A549 (cell line): ENCODE data around the gene CTNNA1. TPM values are rescaled to one million over a fixed set of nuclear protein-coding genes. Genes with fewer than 3 reads are reported as not detected.

Experiments
- ATAC-seq, 2 experiments: fragments of 200-7000 bp in 1 of 2; fragments of >200 bp in 1 of 2; cut with Nextera tagmentation in 1 of 2; cut with Tn5 transposase in 1 of 2; 3 replicates each; pipeline versions ENCODE4 v1.8.0 to v1.9.1; 2018 to 2020; ENCODE audit warnings: mild to moderate bottlenecking in 1 of 2, moderate library complexity in 1 of 2
- CTCF ChIA-PET: fragments of 300-600 bp; sonication (Branson Sonifier 250); formaldehyde crosslinking; extraction: SDS; loops from one replicate; lab custom pipeline; 2021; ENCODE audit warnings: antibody characterized with exemption, inconsistent platforms; lab: Yijun Ruan, JAX
- POLR2A ChIA-PET: fragments of 350-600 bp; formaldehyde crosslinking; extraction: SDS; loops from one replicate; lab custom pipeline; 2021; ENCODE audit warnings: antibody characterized with exemption, inconsistent platforms; lab: Yijun Ruan, JAX
- DNase-seq, 2 experiments: peaks; one replicate each; pipeline versions ENCODE4 v3.0.0 to v3.0.0-alpha.2; 2011 to 2016; ENCODE audit warnings: low read depth in 1 of 2, low spot score in 1 of 2
- FAIRE-seq: peaks from 2 replicates; lab custom pipeline; 2011; peaks lifted over from hg19 to GRCh38; lab: Jason Lieb, UNC
- H3K27ac ChIP-seq, 2 experiments: fragments of >200 bp; sonication (Bioruptor Twin); formaldehyde crosslinking; 3 replicates each; pipeline ENCODE4 v1.5.1; 2016 to 2017
- H3K4me1 ChIP-seq: fragments of >200 bp; sonication (Bioruptor Twin); formaldehyde crosslinking; 3 replicates; pipeline ENCODE4 v1.6.1; 2016
- H3K4me2 ChIP-seq: fragments of >200 bp; sonication (Bioruptor Twin); formaldehyde crosslinking; 3 replicates; pipeline ENCODE4 v1.6.1; 2016
- H3K4me3 ChIP-seq: fragments of >200 bp; sonication (Bioruptor Twin); formaldehyde crosslinking; 3 replicates; pipeline ENCODE4 v1.5.1; 2016
- H3K9me3 ChIP-seq: fragments of >200 bp; sonication (Bioruptor Twin); formaldehyde crosslinking; 3 replicates; pipeline ENCODE4 v1.6.1; 2016
- BCL3 ChIP-seq: fragments of >200 bp; sonication (Bioruptor Twin); formaldehyde crosslinking; IDR thresholded peaks from 3 replicates; pipeline ENCODE4 v1.6.1; 2016
- CBX2 ChIP-seq: fragments of 200-600 bp; sonication (generic); IDR thresholded peaks from 2 replicates; pipeline ENCODE4 v1.6.1; 2016; ENCODE audit warnings: low read depth, mild to moderate bottlenecking, borderline replicate concordance
- E2F6 ChIP-seq: IDR thresholded peaks from 2 replicates; pipeline ENCODE4 v1.6.1; 2012; ENCODE audit warnings: low read depth, borderline replicate concordance
- FOSB ChIP-seq: fragments of 250-450 bp; sonication (Bioruptor Pico); IDR thresholded peaks from 2 replicates; pipeline ENCODE4 v1.5.0; 2020; ENCODE audit warnings: mild to moderate bottlenecking, moderate library complexity
- FOSL2 ChIP-seq, 2 experiments: fragments of 450-650 bp in 1 of 2; fragments of >200 bp in 1 of 2; sonication (Bioruptor Twin) in 1 of 2; formaldehyde crosslinking; IDR thresholded peaks; 2 replicates each; pipeline versions ENCODE4 v1.5.0 to v1.6.1; 2016 to 2020; ENCODE audit warnings: mild to moderate bottlenecking in 1 of 2, moderate library complexity in 1 of 2
- GATA3 ChIP-seq: IDR thresholded peaks from 2 replicates; pipeline ENCODE4 v1.6.1; 2012; ENCODE audit warnings: borderline replicate concordance
- HOXB13 ChIP-seq: fragments of 250-450 bp; sonication (Bioruptor Pico); IDR thresholded peaks from 2 replicates; pipeline ENCODE4 v1.5.0; 2020; ENCODE audit warnings: low read depth, mild to moderate bottlenecking, moderate library complexity
- JUN ChIP-seq, 2 experiments: fragments of >200 bp; sonication (Bioruptor Twin); formaldehyde crosslinking; IDR thresholded peaks; 2 replicates in 1 of 2; 3 replicates in 1 of 2; pipeline ENCODE4 v1.6.1; 2016 to 2017
- KDM1A ChIP-seq: fragments of 200-600 bp; sonication (generic); IDR thresholded peaks from 2 replicates; pipeline ENCODE4 v1.6.1; 2016; ENCODE audit warnings: low read depth, mild to moderate bottlenecking
- MAZ ChIP-seq: fragments of 150-350 bp; IDR thresholded peaks from 2 replicates; pipeline ENCODE4 v1.6.1; 2014; ENCODE audit warnings: antibody characterized with exemption, low read depth, low read length, borderline replicate concordance
- PHF8 ChIP-seq: fragments of 200-600 bp; sonication (generic); IDR thresholded peaks from 2 replicates; pipeline ENCODE4 v1.6.1; 2016; ENCODE audit warnings: low read depth, mild to moderate bottlenecking, antibody characterized with exemption, moderate library complexity, borderline replicate concordance
- REST ChIP-seq: fragments of 200-600 bp; sonication (generic); IDR thresholded peaks from 2 replicates; pipeline ENCODE4 v1.6.1; 2016; ENCODE audit warnings: antibody characterized with exemption, mild to moderate bottlenecking, moderate library complexity
- SMC3 ChIP-seq: fragments of >200 bp; sonication (Bioruptor Twin); formaldehyde crosslinking; IDR thresholded peaks from 3 replicates; pipeline ENCODE4 v1.6.1; 2018; ENCODE audit warnings: inconsistent platforms
- SREBF2 ChIP-seq: fragments of 450-650 bp; IDR thresholded peaks from 2 replicates; pipeline ENCODE4 v1.6.1; 2014; ENCODE audit warnings: mild to moderate bottlenecking, moderate library complexity
- ZFP36 ChIP-seq: fragments of 450-650 bp; IDR thresholded peaks from 2 replicates; pipeline ENCODE4 v1.6.1; 2014; ENCODE audit warnings: borderline replicate concordance; ENCODE audit not compliant: partially characterized antibody
- ZNF302 ChIP-seq: fragments of 250-450 bp; sonication (Bioruptor Pico); IDR thresholded peaks from 2 replicates; pipeline ENCODE4 v1.9.0; 2021; ENCODE audit warnings: inconsistent platforms, mild to moderate bottlenecking, moderate library complexity
- WGBS: methylation state at CpG from one replicate; pipeline ENCODE4 v1.1.6; 2017; ENCODE audit errors: missing lambda C conversion rate; 5-methylcytosine and 5-hydroxymethylcytosine counted together
- polyA plus RNA-seq, 4 experiments: library from polyadenylated mRNA; depleted of rRNA in 3 of 4; stranded (reverse); fragments of >200 nt; fragmentation: RNase III in 1 of 4; extraction: RNeasy Plus Mini Kit Qiagen cat#74134 plus additional on column Dnase treatment in 1 of 4; gene quantifications; 2 replicates in 3 of 4; 3 replicates in 1 of 4; pipeline ENCODE4 v1.2.3, GENCODE V29; 2011 to 2017

CTNNA1 gene
- polyA plus RNA-seq, 2 of the 4 experiments (the other 2 are of a cell fraction) = 154 to 184 TPM

GRCh38 chr5:138964647-138965201, 211.5 kb downstream of the CTNNA1 start:
- ATAC-seq (no peak), FAIRE-seq (no peak)
- no peaks in the 10 kb centered on the region for H3K9me3 ChIP-seq

GRCh38 chr5:138965626-138966025, 212.4 kb downstream of the CTNNA1 start:
- H3K4me1 ChIP-seq = no peaks in the 10 kb centered on the region
- no peak for FAIRE-seq
- no peak overlapping the region for H3K4me2 ChIP-seq
- 87% methylated on average over 2 of the region's 2 CpGs for WGBS
- TF ChIP-seq E2F6 (no peak), GATA3 (no peak), FOSB (no peak), ZFP36 (no peak), KDM1A (no peak), SMC3 (no peak), FOSL2 (IDR thresholded peaks at IDR 0.05) (no peak), FOSL2 (CRISPR knock-in tag; IDR thresholded peaks at IDR 0.05) (no peak), JUN (IDR thresholded peaks at IDR 0.05) (no peak), HOXB13 (CRISPR knock-in tag) (no peak), CBX2 (no peak), PHF8 (no peak), SREBF2 (no peak)
- ATAC-seq = no peak
- no peak overlapping the region for H3K4me3 ChIP-seq
- H3K27ac ChIP-seq = no peak overlapping the region
- ChIA-PET POLR2A (interaction anchor here (0.6 kb wide), 1 partner anchor 224 kb away, joined by 7 read pairs; no protein-coding TSS in a partner anchor), CTCF (interaction anchor here (1.5 kb wide), 1 partner anchor 11 kb away, joined by 5 read pairs; no protein-coding TSS in a partner anchor)
- no peaks in the 10 kb centered on the region for H3K9me3 ChIP-seq
- DNase-seq = no peak

More at GRCh38 chr5:138964647-138965201, 211.5 kb downstream of the CTNNA1 start:
- Histone ChIP-seq H3K4me2 (no peak overlapping the region), H3K4me3 (no peak overlapping the region), H3K4me1 (no peaks in the 10 kb centered on the region), H3K27ac (no peak overlapping the region)
- 84% methylated on average over 7 of the region's 7 CpGs for WGBS
- DNase-seq = no peak
- ChIA-PET CTCF (interaction anchor here (0.7 to 1.5 kb wide), 3 partner anchors 10 to 41 kb away, joined by 3 to 5 read pairs (median 5); no protein-coding TSS in a partner anchor), POLR2A (no interaction called here)
- no peak for TF ChIP-seq CBX2
- TF ChIP-seq REST = no peak
- no peak for TF ChIP-seq BCL3
- no peak for TF ChIP-seq MAZ
- TF ChIP-seq ZNF302 (CRISPR knock-in tag) = no peak
